H9 (cell line): Measurements from ENCODE around the gene XRN2. TPM values are rescaled to one million over a fixed set of nuclear protein-coding genes. Genes with fewer than 3 reads are reported as not detected.

ENCODE experiments used
- DNase-seq: peaks from one replicate; pipeline ENCODE4 v3.0.0-alpha.2; 2017
- H2AFZ ChIP-seq: one replicate; pipeline ENCODE4 v1.6.1; 2013; ENCODE audit warnings: mild to moderate bottlenecking, low read length, control low read depth, moderate library complexity
- H2AK5ac ChIP-seq: 2 replicates; pipeline ENCODE4 v1.6.1; 2013; ENCODE audit warnings: low read length, control low read depth, mixed read lengths; ENCODE audit not compliant: insufficient read length
- H2BK120ac ChIP-seq: one replicate; pipeline ENCODE4 v1.6.1; 2013; ENCODE audit warnings: low read depth, mild to moderate bottlenecking, low read length, control low read depth, inconsistent platforms; ENCODE audit not compliant: poor library complexity, severe bottlenecking
- H2BK12ac ChIP-seq: 2 replicates; pipeline ENCODE4 v1.6.1; 2013; ENCODE audit warnings: low read length, control low read depth, mixed read lengths, low read depth; ENCODE audit not compliant: insufficient read length
- H2BK15ac ChIP-seq: 2 replicates; pipeline ENCODE4 v1.6.1; 2013; ENCODE audit warnings: low read depth, low read length, control low read depth
- H2BK20ac ChIP-seq: one replicate; pipeline ENCODE4 v1.6.1; 2013; ENCODE audit warnings: low read depth, mild to moderate bottlenecking, low read length, control low read depth, inconsistent platforms; ENCODE audit not compliant: poor library complexity, severe bottlenecking
- H2BK5ac ChIP-seq: 2 replicates; pipeline ENCODE4 v1.6.1; 2013; ENCODE audit warnings: low read length, control low read depth, mixed read lengths; ENCODE audit not compliant: insufficient read length
- H3K14ac ChIP-seq: 2 replicates; pipeline ENCODE4 v1.6.1; 2013; ENCODE audit warnings: low read length, control low read depth; ENCODE audit not compliant: insufficient read depth
- H3K18ac ChIP-seq: 2 replicates; pipeline ENCODE4 v1.6.1; 2013; ENCODE audit warnings: low read depth, mild to moderate bottlenecking, mixed read lengths, low read length, control low read depth; ENCODE audit not compliant: insufficient read length
- H3K23ac ChIP-seq: 2 replicates; pipeline ENCODE4 v1.6.1; 2013; ENCODE audit warnings: low read length, control low read depth, mixed read lengths, low read depth; ENCODE audit not compliant: insufficient read length
- H3K23me2 ChIP-seq: 2 replicates; pipeline ENCODE4 v1.6.1; 2013; ENCODE audit warnings: low read depth, mild to moderate bottlenecking, mixed read lengths, low read length, control low read depth; ENCODE audit not compliant: insufficient read length, poor library complexity, severe bottlenecking
- H3K27ac ChIP-seq: 2 replicates; pipeline ENCODE4 v1.5.1; 2013; ENCODE audit warnings: low read length, control low read depth, mixed read lengths, low read depth; ENCODE audit not compliant: insufficient read length
- H3K27me3 ChIP-seq: 2 replicates; pipeline ENCODE4 v1.6.1; 2013; ENCODE audit warnings: low read length, control low read depth, inconsistent platforms; ENCODE audit not compliant: insufficient read depth
- H3K4ac ChIP-seq: 2 replicates; pipeline ENCODE4 v1.6.1; 2013; ENCODE audit warnings: low read depth, mild to moderate bottlenecking, control low read depth, inconsistent platforms, low read length, moderate library complexity
- H3K4me1 ChIP-seq: 2 replicates; pipeline ENCODE4 v1.6.1; 2013; ENCODE audit warnings: low read length, control low read depth, inconsistent platforms; ENCODE audit not compliant: insufficient read depth
- H3K4me2 ChIP-seq: 2 replicates; pipeline ENCODE4 v1.6.1; 2013; ENCODE audit warnings: low read length, control low read depth, mixed read lengths; ENCODE audit not compliant: insufficient read length, insufficient read depth
- H3K56ac ChIP-seq: 2 replicates; pipeline ENCODE4 v1.6.1; 2013; ENCODE audit warnings: low read depth, mild to moderate bottlenecking, mixed read lengths, low read length, control low read depth; ENCODE audit not compliant: insufficient read length
- H3K79me1 ChIP-seq: 2 replicates; pipeline ENCODE4 v1.6.1; 2013; ENCODE audit warnings: low read depth, mild to moderate bottlenecking, moderate library complexity, low read length, control low read depth, inconsistent platforms; ENCODE audit not compliant: insufficient read depth, poor library complexity, severe bottlenecking
- H3K79me2 ChIP-seq: 2 replicates; pipeline ENCODE4 v1.6.1; 2013; ENCODE audit warnings: low read length, control low read depth, inconsistent platforms; ENCODE audit not compliant: insufficient read depth
- H3K9ac ChIP-seq: 2 replicates; pipeline ENCODE4 v1.6.1; 2013; ENCODE audit warnings: low read length, control low read depth, mixed read lengths; ENCODE audit not compliant: insufficient read length; ENCODE audit errors: extremely low read depth
- H3K9me3 ChIP-seq: one replicate; pipeline ENCODE4 v1.6.1; 2013; ENCODE audit warnings: low read depth, low read length, inconsistent platforms; ENCODE audit not compliant: control insufficient read depth
- H3T11ph ChIP-seq: one replicate; pipeline ENCODE4 v1.6.1; 2013; ENCODE audit warnings: mild to moderate bottlenecking, low read length, control low read depth, inconsistent platforms
- H4K20me1 ChIP-seq: one replicate; pipeline ENCODE4 v1.6.1; 2013; ENCODE audit not compliant: control insufficient read depth, insufficient read length, insufficient read depth
- H4K5ac ChIP-seq: 2 replicates; pipeline ENCODE4 v1.6.1; 2013; ENCODE audit warnings: low read depth, mild to moderate bottlenecking, mixed read lengths, low read length, control low read depth; ENCODE audit not compliant: insufficient read length
- H4K8ac ChIP-seq: replicated peaks from 2 replicates; pipeline ENCODE4 v1.6.1; 2013; ENCODE audit warnings: low read length, control low read depth, mixed read lengths, low read depth; ENCODE audit not compliant: insufficient read length
- H4K91ac ChIP-seq: 2 replicates; pipeline ENCODE4 v1.6.1; 2013; ENCODE audit warnings: low read depth, mild to moderate bottlenecking, moderate library complexity, mixed read lengths, low read length, control low read depth; ENCODE audit not compliant: insufficient read length
- H3K27ac Mint-ChIP-seq, 3 experiments: 2 replicates in 2 of 3; 3 replicates in 1 of 3; pipeline ENCODE4 v1.8.0; 2020 to 2021; ENCODE audit warnings: mixed read lengths in 3 of 3, mild to moderate bottlenecking in 1 of 3, moderate library complexity in 1 of 3
- H3K27me3 Mint-ChIP-seq: 2 replicates; pipeline ENCODE4 v1.8.0; 2021; ENCODE audit warnings: low read depth, mild to moderate bottlenecking, moderate library complexity, mixed read lengths
- H3K36me3 Mint-ChIP-seq, 3 experiments: 2 replicates in 2 of 3; 3 replicates in 1 of 3; pipeline ENCODE4 v1.8.0; 2020 to 2021; ENCODE audit warnings: low read depth in 3 of 3, mixed read lengths in 3 of 3; ENCODE audit not compliant: insufficient read depth in 1 of 3
- H3K4me1 Mint-ChIP-seq, 2 experiments: 2 replicates each; pipeline ENCODE4 v1.8.0; 2020; ENCODE audit warnings: mixed read lengths in 2 of 2
- H3K4me3 Mint-ChIP-seq, 2 experiments: 2 replicates in 1 of 2; 3 replicates in 1 of 2; pipeline ENCODE4 v1.8.0; 2020 to 2021; ENCODE audit warnings: mild to moderate bottlenecking in 2 of 2, mixed read lengths in 2 of 2, moderate library complexity in 1 of 2
- H3K9me3 Mint-ChIP-seq, 2 experiments: 2 replicates in 1 of 2; 3 replicates in 1 of 2; pipeline ENCODE4 v1.8.0; 2020; ENCODE audit warnings: mild to moderate bottlenecking in 2 of 2, mixed read lengths in 2 of 2, moderate library complexity in 1 of 2
- CTCF ChIP-seq: fragments of 200-600 bp; sonication (generic); conservative IDR thresholded peaks from 3 replicates; pipeline ENCODE4 v1.8.0; 2021; ENCODE audit warnings: antibody characterized with exemption, mild to moderate bottlenecking
- WGBS: extraction: QIAGEN DNeasy Blood & Tissue Kit; methylation state at CpG from one replicate; pipeline ENCODE4 v1.1.7; 2013; ENCODE audit warnings: missing lambda C conversion rate, low lambda C conversion rate, mixed read lengths; ENCODE audit not compliant: insufficient read length; ENCODE audit errors: extremely low coverage; 5-methylcytosine and 5-hydroxymethylcytosine counted together
- total RNA-seq: library from RNA; stranded (reverse); gene quantifications from 2 replicates; pipeline ENCODE4 v1.2.1, GENCODE V29; 2021

Gene XRN2
- total RNA-seq, 1 experiment from 2014 or later: 96.7 TPM

- Histone ChIP-seq H3K9me3 (no peaks in the 10 kb centered on the region), H3K4ac (no peak overlapping the region), H3K23me2 (no peaks in the 10 kb centered on the region), H3K14ac (no peak overlapping the region), H3K23ac (no peak overlapping the region), H2AK5ac (no peak overlapping the region), H3K9ac (no peak overlapping the region), H2BK20ac (no peak overlapping the region), H3K27me3 (no peaks in the 10 kb centered on the region), H3K4me1 (no peaks in the 10 kb centered on the region), H3K18ac (no peak overlapping the region), H3T11ph (no peak overlapping the region), H2BK15ac (no peak overlapping the region), H3K4me2 (no peak overlapping the region), H2AFZ (no peak overlapping the region), H3K27ac (no peak overlapping the region), H4K20me1 (no peaks in the 10 kb centered on the region), H4K91ac (no peak overlapping the region), H4K8ac (no peak overlapping the region), H2BK12ac (no peak overlapping the region), H3K56ac (no peak overlapping the region), H2BK5ac (no peak overlapping the region), H3K79me1 (no peaks in the 10 kb centered on the region), H2BK120ac (no peak overlapping the region), H3K79me2 (no peaks in the 10 kb centered on the region), H4K5ac (no peak overlapping the region)
- Mint-ChIP-seq H3K27ac (no peak overlapping the region), H3K27me3 (peaks cover 10% of the 10 kb centered on the region), H3K9me3 (peaks cover 1 to 3% of the 10 kb centered on the region in 2 experiments; a peak in 3 of 5 replicates), H3K36me3 (no peaks in the 10 kb centered on the region), H3K4me3 (no peak overlapping the region), H3K4me1 (no peaks in the 10 kb centered on the region)
- WGBS: no CpG with 5 or more reads among the region's 3 CpGs
- no peak for DNase-seq
- no peak for TF ChIP-seq CTCF
These were observed 126.9 kb downstream of the XRN2 start for GRCh38 chr20:21430020-21430419.
